Activated effector memory CD4-positive, alpha-beta T cell treated with anti-CD3 and anti-CD28 coated beads, Interleukin-2, amount 50 U/mL, for 16 hours (primary cell): ENCODE results near the gene CITED2.

ENCODE experiments used
- DNase-seq: peaks from one replicate; pipeline ENCODE4 v3.0.0-alpha.2; 2020

Gene CITED2

DNA sequence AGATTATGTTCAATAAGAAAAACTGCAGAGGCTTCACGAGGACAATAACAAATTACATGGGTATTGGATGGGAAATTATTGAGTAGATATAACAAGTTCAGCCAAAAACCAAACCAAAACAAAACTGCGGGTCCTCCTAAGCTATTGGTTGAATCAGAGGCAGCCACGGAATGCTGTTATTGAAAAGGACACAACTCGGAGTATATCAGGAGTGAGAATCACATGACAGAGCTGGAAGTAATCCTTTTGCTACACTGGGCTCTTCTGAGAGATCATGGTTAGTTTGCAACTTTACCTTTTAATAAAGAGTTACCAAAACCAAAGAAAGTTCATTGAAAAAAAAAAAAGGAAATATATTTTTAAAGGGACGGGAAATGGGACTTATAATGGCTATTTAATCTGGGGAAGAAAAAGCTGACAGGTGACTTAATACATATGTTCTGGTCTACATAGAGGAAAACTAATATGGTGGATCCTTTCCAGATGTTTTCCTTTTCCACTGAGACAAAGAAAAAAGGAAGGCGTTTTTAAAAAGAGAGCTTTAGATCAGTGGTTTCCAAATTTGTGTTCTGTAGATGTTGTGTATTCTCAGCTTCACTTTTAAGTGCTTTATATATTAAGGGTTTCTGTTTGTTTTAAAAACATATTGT lies 6.9 kb upstream of the CITED2 start:
- DNase-seq = no peak

DNA sequence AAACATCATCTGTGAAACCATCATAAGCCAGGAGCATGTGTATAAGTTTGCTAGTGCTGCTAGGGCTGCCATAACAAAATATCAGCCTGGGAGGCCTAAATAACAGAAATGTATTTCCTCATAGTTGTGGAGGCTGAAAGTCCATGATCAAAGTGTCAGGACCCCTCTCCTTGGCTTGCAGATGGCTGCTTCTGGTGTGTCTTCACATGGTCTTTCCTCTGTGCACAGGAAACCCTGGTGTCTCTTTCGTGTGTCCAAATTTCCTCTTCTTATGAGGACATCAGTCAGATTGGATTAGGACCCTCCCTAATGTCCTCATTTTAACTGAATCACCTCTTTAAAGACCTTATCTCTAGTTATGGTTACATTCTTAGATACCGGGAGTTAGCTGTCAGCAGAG lies 6.2 kb upstream of the CITED2 start:
- no peak for DNase-seq

DNA sequence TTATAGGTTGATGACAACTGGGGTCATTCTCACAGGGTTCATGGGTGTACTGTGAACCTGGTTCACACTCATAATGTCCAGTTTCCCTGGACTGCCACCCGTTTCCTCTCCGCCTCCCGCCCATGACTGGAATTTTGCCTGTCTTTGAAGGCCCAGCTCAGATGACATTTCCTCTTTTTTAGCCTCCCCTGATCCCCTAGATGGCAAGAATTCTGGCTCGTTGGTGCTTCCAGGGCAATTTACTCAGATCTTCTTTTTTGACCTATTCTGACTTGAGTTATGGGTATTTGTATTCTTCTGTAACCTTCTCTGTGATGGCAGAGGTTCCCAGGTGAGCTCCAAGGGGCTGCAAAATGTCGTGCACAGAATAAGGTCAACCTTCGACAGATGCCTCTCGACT lies 5.7 kb upstream of the CITED2 start:
- DNase-seq = no peak

DNA sequence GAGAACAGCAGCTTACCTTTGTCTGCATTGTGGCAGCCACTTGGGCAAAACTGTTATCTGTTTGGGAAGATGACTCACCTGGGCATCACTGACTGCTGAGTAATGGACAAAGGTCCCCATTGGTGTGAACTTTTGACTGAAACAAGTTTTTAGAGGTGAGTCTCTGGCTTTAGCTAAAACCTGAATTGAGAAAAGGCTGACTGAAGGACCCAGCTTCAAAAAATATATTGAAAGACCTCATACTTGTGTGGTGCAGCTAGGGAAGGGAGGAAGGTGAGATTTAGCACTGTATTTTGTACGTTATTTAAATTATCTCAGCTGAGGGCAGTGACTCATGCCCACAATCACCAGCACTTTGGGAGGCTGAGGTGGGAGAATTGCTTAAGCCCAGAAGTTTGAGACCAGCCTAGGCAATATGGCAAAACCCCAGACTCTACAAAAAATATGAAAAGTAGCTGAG lies 4.5 kb upstream of the CITED2 start:
- no peak for DNase-seq

DNA sequence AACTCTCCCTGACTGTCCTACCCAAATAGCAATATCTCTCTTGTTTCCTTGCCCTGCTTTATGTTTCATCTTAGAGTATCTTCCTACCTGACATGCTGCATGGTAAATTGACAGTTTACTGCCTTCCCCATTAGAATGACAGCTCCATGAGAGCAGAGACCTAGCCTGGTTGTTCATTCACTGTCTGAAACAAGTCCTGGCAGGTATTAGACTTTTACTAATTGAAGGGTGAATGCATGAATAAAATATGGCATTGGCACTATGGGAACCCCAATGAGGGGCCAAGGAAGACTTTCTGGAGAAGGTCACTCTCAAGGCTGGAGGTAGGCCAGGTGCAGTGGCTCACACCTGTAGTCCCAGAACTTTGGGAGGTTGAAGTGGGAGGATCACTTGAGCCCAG lies 3.8 kb upstream of the CITED2 start:
- no peak for DNase-seq

DNA sequence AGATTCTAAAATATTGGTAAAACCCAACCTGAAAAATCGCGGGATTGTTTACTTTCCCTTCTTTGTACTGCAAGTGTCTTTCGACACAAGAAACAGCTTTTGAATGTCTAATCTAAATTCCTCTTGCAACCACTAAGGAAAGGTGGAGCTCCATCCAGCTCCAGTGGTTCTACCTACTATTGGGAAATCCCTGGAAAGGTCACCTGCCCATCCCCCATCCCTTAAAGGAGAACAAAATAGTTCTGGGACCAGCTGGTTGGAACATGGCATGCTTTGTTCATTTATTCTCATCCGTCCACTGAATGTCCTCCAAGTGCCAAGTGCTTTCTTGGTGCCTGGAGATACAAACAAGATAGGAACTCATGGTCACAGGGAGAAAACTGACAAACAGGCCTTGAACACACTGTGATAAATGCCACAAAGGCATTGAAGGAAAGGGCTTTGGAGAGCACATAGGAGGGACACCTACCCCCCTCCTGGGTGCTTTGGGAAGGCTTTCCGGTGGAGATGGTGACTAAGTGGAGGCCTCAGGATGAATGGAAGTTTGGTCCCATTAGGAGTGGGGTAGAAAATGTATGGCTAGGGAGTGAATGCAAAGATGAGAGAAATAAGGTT lies 2.3 kb upstream of the CITED2 start:
- DNase-seq = no peak

DNA sequence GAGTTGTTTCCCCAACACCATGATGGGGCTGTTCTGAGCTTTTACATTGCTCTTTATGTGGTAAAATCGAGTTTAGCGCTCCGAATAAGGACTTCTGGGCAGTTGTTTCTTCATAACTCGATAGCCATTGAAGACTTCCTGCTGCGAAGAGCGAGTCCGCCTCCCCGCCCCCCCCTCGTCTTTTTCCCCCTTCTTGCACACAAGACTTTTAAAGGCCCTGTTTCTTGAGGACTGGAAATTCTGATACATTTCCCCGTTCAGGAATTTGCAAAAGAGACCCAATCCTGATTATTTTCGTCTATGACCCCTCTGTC lies 1.5 kb upstream of the CITED2 start:
- DNase-seq = no peak

DNA sequence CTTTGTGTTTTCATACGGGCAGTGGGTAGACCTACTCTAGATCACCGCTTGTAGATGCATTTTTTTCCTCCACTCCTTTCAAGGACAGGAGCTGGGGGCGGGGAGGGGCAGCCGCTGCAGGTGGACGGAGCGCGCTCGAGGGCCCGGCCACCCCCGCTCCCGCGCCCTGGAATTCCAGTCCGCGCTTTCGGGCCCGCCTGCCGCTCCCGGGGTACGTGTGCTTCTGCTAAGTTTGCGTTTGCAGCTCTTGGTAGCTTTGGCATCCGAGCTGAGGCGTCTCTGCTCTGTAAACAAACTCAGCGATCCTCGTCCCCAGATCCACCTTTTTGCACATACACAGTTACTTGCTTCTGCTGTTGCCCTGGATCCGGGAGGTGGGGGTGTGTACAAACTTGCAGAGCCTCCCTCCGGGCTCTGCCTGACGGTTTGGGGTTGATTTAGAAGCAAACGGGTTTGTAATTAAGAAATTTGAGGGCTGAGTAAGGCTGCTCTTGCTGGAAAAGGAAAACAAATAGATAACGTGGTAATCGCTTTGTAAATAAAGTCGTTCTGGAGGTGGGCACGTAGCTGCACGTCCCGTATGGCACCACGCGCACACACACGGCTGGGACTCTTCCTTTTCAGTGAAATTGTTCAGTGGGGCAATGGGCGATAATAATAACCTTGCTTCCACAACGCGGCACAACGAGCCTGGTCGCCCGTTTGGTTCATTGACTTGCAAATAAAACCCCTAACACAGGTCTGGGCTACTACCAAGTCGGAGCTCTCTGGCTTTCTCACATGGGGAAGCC lies 973 bp upstream of the CITED2 start:
- DNase-seq = peak; percentile 93

DNA sequence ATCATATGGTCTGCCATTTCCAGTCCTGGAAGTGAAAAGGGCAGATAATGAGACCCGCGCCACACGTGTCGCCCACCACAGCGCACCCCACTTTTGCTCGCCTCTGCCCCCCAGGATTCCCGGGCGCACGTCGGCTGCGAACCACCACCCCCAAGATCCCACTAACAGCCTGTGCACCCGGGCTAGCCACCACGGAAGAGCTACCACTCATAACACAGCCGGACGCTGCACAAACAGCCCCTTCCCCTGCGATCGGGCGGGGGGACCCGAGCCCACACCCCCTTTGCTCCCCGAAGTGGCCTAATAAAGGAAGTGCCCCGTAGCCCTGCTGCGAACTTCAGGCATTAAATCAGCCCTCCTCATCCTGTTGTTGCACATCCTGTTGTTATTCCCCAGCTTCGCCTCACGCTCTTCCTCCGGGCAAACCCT lies 506 bp downstream of the CITED2 start:
- DNase-seq = no peak

DNA sequence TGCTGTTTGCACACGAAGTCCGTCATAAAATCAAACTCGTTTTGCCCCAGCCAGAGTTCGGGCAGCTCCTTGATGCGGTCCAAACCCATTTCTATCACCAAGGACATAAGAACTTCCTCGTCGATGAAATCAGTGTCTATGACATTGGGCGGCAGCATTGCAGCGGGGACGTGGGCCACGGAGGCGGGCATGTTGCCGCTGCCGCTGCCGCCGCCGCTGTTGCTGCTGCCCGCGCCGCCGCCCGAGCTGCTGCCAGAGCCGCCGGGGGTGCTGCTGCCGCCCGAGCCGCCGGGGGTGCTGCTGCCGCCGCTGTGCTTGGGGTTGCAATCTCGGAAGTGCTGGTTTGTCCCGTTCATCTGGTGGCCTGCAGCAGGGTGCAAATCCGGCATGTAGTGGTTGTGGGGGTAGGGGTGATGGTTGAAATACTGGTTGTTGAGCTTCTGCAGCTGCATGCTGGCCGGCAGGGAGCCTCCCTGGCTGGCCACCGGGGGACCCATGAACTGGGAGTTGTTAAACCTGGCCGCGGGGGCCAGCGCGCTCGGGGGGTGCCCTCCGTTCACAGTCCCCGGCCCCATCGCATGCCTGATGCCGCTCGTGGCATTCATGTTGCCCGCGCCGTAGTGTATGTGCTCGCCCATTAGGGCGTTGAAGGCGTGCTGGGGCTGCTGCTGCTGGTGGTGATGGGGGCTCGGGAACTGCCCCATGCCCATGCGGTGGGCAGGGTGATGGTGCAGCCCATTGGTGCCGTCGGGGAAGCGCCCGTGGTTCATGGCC lies 1.1 kb downstream of the CITED2 start:
- peak; percentile 90 for DNase-seq

DNA sequence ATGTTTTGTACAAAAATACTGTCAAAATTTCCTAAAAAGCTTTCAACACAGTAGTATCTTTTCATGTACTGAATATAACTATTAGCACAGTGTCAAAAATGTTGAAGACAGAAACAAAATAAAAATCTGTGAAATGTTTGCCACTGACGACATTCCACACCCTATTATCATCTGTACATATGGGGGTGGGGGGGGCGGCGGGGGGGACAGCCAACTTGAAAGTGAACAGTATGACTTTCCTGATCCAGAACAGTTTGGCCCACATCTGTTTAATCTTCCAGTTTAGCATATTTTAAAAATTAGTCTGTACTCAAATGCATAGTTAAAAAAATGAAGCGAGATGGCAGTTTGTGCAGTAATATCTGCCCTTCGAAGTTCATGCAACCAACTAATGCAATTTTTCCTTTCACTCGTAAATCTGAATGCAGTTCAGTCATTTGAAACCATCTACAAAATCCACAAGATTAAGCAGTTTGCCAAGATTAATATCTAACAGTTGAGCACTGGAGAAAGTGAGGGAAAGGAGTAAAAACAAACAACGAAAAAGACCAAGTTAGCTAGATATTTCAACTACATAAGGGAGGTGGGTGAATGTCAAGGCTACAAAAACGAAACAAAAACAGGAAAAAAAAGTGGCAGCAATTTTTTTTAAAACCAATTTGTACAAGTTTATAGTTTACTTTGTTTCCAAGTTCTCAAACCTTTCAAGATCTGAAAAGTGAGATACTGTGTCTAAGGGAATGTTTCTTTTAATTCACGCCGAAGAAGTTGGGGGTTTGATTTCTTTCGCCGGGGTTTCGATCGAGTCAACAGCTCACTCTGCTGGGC lies 1.9 kb downstream of the CITED2 start:
- no peak for DNase-seq

DNA sequence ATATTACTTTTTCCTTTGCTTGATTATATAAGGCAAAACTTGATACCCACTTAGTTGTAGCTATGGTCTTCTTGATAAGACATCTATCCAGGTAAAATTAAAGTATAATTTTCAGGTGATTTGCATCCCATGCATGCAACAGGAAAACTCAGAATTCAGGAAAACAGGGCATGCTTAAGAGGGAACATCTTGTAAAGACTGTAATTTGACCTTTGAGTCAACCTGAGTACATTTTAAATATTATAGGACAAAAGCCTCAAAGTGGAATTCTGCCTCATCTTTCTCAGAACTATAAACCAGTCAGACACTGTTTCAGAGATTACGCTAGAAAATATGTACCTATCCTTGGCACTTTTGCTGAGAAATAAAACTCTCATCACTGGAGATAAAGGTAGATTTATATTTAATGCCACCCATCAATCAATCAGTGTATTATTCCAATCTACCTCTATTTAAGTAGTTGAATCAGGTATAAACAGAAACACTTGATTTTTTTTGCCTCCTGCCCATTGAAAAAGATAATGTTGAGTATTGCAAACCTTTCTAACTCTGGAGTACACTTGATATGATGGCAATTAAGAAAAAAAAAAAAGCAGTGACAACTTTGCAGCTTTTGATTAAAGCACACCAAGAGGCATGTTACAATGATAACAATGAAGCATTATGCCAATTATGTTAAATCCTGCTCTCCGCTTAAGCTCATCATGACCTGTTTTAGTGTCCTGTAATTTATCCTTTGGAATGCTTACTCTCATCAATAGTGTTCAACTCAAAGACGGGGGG lies 2.8 kb downstream of the CITED2 start:
- no peak for DNase-seq

DNA sequence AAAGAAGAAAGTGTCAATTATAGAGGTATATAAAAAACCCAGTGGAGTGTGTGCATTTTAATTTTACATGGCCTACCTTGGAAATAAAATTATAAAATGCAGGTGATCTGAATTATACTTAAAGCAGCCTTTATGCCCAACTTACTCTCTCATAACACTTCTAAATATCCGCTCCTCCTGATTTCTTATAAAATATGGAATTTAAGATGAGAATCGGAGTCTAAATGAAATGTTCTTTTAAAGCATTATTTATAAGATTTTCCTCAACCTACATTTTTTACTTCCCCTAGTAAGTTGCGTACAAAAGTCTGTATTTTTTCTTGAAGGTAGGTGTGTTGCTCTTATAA lies 3.5 kb downstream of the CITED2 start:
- DNase-seq = no peak

DNA sequence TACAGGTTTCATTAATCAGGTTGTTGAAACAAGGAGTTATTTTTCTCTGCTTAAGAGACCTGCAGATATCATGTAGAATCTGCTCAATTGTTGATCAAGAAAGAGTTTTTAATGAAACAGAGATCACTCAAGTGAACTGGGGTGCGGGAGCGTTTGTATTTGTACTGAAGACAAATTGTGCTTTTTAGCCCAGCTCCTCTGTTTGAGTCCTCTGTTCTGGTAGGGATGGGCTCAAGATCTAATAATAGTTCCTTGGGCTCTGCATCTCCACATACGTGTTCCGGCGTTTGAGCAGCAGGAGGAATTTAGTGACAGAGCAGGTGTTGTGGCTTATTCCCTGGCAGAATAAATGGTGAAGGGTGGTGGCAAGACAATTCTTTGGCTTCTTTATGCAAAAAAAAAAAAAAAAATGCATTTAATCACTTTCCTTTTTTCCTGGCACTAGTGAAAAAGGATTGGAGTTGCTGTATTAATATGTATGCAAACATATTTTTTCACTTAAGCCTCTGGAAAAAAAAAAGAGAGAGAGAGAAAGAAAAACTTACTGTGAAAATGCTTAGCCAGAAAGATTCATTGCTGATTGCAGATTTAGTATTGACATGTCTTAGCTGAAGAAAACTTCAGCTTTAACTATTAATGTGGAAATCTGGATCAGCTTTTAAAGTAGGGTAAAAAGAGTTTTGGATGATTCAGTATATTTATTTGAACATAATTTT lies 4.0 kb downstream of the CITED2 start:
- DNase-seq = no peak

DNA sequence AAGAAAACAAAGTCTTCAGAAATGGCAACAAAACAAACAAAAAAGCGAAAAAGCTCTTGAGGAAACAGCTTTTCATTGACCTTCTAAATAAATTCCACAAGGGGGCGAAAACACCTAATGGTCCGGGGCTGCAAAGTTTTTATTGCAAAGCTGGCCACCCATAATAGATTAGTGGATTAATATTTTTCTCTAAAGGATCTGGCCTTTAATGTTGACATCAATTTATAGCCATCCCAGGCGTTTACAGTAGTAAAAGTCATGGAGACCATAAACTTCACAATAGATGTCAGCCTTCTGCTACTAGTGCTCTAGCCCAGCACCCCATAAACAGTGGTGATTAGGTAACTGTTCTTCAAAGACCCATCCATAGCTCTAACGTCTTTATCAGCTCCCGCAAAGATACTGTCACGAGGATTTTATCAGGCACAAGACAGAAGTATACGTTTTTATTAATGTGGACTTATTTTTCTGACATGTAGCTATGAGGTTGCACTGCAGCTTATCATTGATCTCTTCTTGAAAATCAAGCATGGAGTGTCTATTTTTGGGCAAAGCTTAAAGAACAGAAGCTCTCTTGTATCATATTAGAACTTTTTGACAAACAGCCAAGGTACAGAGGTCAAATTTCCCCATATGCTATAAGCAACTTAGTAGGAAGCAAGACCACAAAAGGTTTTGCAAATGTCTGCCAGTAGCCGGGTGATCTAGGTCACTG lies 4.7 kb downstream of the CITED2 start:
- DNase-seq = no peak

DNA sequence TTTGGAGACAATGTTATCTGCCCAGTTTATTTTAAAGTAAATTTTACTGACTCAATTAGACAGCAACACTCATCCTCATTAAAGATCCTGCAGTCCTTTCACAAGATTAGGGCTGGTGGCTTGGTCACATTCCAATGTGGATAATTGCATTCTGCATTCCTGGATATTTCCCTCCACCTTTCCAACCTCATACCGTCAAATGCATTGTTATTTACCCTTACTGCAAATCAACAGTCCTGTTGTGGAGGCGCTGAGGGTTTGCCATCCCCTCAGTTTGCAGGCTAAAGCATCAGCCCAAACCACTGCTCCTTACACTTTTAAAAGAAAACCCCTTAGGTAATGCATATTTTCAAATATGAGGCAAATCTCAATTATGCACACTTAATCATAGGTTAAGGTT lies 5.4 kb downstream of the CITED2 start:
- DNase-seq = no peak

DNA sequence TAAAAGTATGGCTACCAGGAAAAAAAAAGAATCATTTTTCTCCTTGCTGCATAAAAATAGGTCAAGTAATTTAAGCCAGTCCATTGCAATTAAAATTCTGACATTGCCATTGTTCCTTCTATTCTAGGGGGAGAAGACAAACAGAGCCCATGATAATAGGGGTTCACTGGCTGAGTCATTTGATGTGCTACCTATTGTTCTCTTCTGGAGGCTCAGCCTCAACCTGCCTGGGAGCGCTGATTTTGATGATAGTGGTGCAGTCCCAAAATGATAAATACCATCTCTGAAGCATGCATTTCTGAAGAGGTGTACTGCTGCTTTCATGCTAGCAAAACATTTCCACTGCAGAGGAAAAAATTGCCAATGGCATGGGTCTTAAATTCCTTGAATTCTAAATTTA lies 5.8 kb downstream of the CITED2 start:
- DNase-seq = no peak

DNA sequence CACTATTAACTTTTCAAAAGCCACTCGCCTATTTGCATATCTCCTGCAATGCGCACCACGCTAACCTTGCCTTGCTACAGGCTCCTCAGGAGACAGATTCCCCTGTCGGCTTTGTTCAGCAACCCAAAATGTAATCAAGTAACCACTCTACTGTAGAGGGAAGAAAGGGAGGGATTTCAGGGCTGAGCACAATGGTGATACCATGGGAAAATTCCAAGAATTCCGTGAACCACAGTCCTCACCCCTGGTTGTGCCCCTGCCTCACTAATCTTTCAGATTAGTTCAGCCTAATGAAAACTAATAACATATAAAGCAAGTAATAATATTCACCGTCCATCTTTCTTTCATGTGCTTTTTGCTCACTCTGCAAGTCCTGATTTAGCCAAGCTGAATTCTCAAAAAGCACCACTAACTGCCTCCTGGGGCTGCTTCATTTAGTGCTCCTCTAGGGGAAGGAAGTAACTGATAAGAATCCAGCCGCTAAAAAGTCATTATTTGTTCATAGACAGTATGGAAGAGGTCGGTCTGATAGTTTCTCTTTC lies 6.6 kb downstream of the CITED2 start:
- no peak for DNase-seq

DNA sequence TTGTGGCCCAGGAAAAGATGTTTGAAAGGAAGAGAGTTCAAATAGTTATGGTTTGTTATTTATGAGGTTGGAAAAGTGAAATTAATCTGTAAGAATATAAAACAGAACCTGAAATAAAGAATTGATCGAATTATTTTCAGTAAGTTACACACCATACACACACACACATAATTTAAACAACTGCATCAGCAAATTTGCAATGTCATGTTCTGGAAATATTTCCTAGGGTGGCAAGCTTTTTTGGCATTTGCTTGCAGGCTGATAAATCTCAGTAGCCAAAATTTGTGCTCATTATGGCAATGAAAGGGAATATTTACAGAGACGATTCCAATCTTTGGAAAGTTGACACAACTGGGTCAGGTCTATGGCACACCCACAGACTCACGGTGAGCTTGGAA lies 9.5 kb downstream of the CITED2 start:
- DNase-seq = no peak

DNA sequence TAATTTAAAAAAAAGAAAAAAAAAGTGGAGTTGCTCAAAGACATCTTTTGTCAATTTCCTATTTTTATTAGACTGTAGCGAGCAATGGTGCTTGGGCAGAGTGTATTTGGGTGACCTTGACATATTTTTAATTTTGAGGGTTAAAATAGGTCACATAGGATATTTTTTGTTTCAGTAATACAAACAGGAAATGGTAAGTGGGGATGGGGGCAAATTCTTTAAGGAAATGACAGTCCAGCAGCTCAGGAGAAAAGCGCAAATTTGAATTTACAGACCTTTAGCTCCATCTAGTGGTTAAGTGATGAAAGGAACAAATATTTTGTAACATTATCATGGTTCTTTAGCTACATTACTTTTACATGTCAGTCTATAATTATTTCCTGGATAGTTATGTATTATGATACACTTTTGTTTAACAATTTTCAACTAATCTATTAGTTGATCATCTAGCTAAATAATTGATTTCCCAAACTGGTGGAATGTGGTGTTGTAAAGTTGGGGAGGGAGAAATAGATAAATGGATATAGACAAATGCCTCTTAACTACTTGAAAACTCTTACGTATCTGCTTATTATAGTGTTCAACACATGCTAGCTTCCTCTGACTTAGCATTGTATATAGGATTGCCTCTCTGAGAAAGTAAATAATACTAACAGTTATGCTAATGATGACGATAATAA lies 10.0 kb downstream of the CITED2 start:
- DNase-seq = no peak
